SK-N-SH (cell line): Measurements from ENCODE around the gene HPX. TPM values are rescaled to one million over a fixed set of nuclear protein-coding genes. Genes with fewer than 3 reads are reported as not detected.

Source experiments
- CTCF ChIA-PET: fragments of 300-600, 350-600 bp; formaldehyde crosslinking; extraction: SDS; loops from one replicate; lab custom pipeline; 2021; lab: Yijun Ruan, JAX
- POLR2A ChIA-PET: fragments of 350-600 bp; sonication (Branson Sonifier 250); formaldehyde crosslinking; extraction: SDS; loops from one replicate; lab custom pipeline; 2020; ENCODE audit warnings: antibody characterized with exemption, inconsistent platforms; lab: Yijun Ruan, JAX
- DNase-seq: peaks from one replicate; pipeline ENCODE4 v3.0.0; 2012
- H2AFZ ChIP-seq: fragments of 200-600 bp; sonication (generic); 2 replicates; pipeline ENCODE4 v1.8.1; 2016; ENCODE audit warnings: antibody characterized with exemption, mild to moderate bottlenecking, low read depth
- H3F3A ChIP-seq: fragments of 200-600 bp; sonication (generic); replicated peaks from 2 replicates; pipeline ENCODE3; 2016; ENCODE audit warnings: antibody characterized with exemption, mild to moderate bottlenecking; ENCODE audit not compliant: insufficient read depth
- H3K27ac ChIP-seq, 2 experiments: fragments of 200-500 bp in 1 of 2; fragments of 200-600 bp in 1 of 2; sonication (Bioruptor generic) in 1 of 2; sonication (generic), shearing (Covaris generic) in 1 of 2; 2 replicates each; pipeline versions ENCODE4 v1.5.1 to v1.6.1; 2014 to 2016; ENCODE audit warnings: low read depth in 2 of 2, inconsistent platforms in 1 of 2, low read length in 1 of 2, mild to moderate bottlenecking in 1 of 2, mixed read lengths in 1 of 2
- H3K27me3 ChIP-seq: fragments of 200-600 bp; sonication (generic), shearing (Covaris generic); 2 replicates; pipeline ENCODE4 v1.6.1; 2016; ENCODE audit warnings: mixed run types; ENCODE audit not compliant: insufficient read depth
- H3K36me3 ChIP-seq, 2 experiments: fragments of 200-500 bp in 1 of 2; fragments of 200-600 bp in 1 of 2; sonication (Bioruptor generic) in 1 of 2; sonication (generic) in 1 of 2; replicated peaks in 1 of 2; 2 replicates each; pipeline versions ENCODE3 to v1.5.1; 2014 to 2016; ENCODE audit warnings: low read length in 1 of 2, mild to moderate bottlenecking in 1 of 2; ENCODE audit not compliant: insufficient read depth in 2 of 2, control insufficient read depth in 1 of 2
- H3K4me1 ChIP-seq, 2 experiments: fragments of 200-500 bp in 1 of 2; fragments of 200-600 bp in 1 of 2; sonication (Bioruptor generic) in 1 of 2; sonication (generic), shearing (Covaris generic) in 1 of 2; 2 replicates each; pipeline versions ENCODE4 v1.5.1 to v1.6.1; 2014 to 2016; ENCODE audit warnings: low read depth in 1 of 2, low read length in 1 of 2, mixed run types in 1 of 2; ENCODE audit not compliant: insufficient read depth in 2 of 2, control insufficient read depth in 1 of 2
- H3K4me2 ChIP-seq: fragments of 200-600 bp; sonication (generic), shearing (Covaris generic); 2 replicates; pipeline ENCODE4 v1.6.1; 2017; ENCODE audit warnings: mixed run types
- H3K4me3 ChIP-seq, 2 experiments: fragments of 200-500 bp in 1 of 2; fragments of 200-600 bp in 1 of 2; sonication (Bioruptor generic) in 1 of 2; sonication (generic), shearing (Covaris generic) in 1 of 2; 2 replicates each; pipeline versions ENCODE4 v1.5.1 to v1.8.1; 2014 to 2016; ENCODE audit warnings: low read depth in 2 of 2, inconsistent platforms in 1 of 2, low read length in 1 of 2, mild to moderate bottlenecking in 1 of 2, mixed read lengths in 1 of 2, moderate library complexity in 1 of 2
- H3K79me2 ChIP-seq: fragments of 200-600 bp; sonication (generic); 2 replicates; pipeline ENCODE4 v1.8.1; 2017; ENCODE audit warnings: mild to moderate bottlenecking; ENCODE audit not compliant: insufficient read depth
- H3K9ac ChIP-seq: fragments of 200-600 bp; sonication (generic); 2 replicates; pipeline ENCODE4 v1.6.1; 2017; ENCODE audit warnings: mixed run types
- H3K9me2 ChIP-seq: fragments of 200-600 bp; sonication (generic); 2 replicates; pipeline ENCODE4 v1.6.1; 2017; ENCODE audit warnings: mixed run types
- H3K9me3 ChIP-seq: fragments of 200-600 bp; sonication (generic); 2 replicates; pipeline ENCODE4 v1.6.1; 2017; ENCODE audit warnings: mixed run types, mild to moderate bottlenecking, moderate library complexity
- H4K20me1 ChIP-seq: fragments of 200-600 bp; sonication (generic); 2 replicates; pipeline ENCODE4 v1.6.1; 2017; ENCODE audit warnings: mild to moderate bottlenecking, mixed run types; ENCODE audit not compliant: insufficient read depth
- FOXM1 ChIP-seq: IDR thresholded peaks from 2 replicates; pipeline ENCODE4 v1.4.0; 2012; ENCODE audit warnings: low read depth, mild to moderate bottlenecking
- GABPA ChIP-seq: IDR thresholded peaks from 2 replicates; pipeline ENCODE4 v1.4.0; 2012; ENCODE audit warnings: low read depth, mild to moderate bottlenecking
- GATA2 ChIP-seq: sonication (generic); formaldehyde crosslinking; IDR thresholded peaks from 2 replicates; pipeline ENCODE4 v1.5.0; 2020; ENCODE audit warnings: mild to moderate bottlenecking, missing genetic modification reagents
- JUND ChIP-seq: IDR thresholded peaks from 2 replicates; pipeline ENCODE4 v1.4.0; 2012
- MXI1 ChIP-seq: IDR thresholded peaks from 2 replicates; pipeline ENCODE4 v1.6.1; 2012; ENCODE audit warnings: mild to moderate bottlenecking, low read depth, low read length, improper control_type of control experiment
- RAD21 ChIP-seq: IDR thresholded peaks from 2 replicates; pipeline ENCODE4 v1.6.1; 2012; ENCODE audit warnings: mild to moderate bottlenecking, low read length
- RCOR1 ChIP-seq: fragments of 150-350 bp; IDR thresholded peaks from 2 replicates; pipeline ENCODE4 v1.6.1; 2017; ENCODE audit warnings: antibody characterized with exemption, low read length
- RFX5 ChIP-seq: IDR thresholded peaks from 2 replicates; pipeline ENCODE4 v1.6.1; 2012; ENCODE audit warnings: mild to moderate bottlenecking, improper control_type of control experiment, low read length
- TAF1 ChIP-seq: IDR thresholded peaks from 2 replicates; pipeline ENCODE4 v1.6.1; 2012; ENCODE audit warnings: low read depth, mild to moderate bottlenecking, low read length, moderate library complexity, borderline replicate concordance
- YY1 ChIP-seq: IDR thresholded peaks from 2 replicates; pipeline ENCODE4 v1.4.0; 2012; ENCODE audit warnings: low read depth, mild to moderate bottlenecking
- WGBS: methylation state at CpG from one replicate; pipeline ENCODE4 v1.1.6; 2017; ENCODE audit warnings: low lambda C conversion rate; 5-methylcytosine and 5-hydroxymethylcytosine counted together
- polyA plus RNA-seq, 3 experiments: library from polyadenylated mRNA; depleted of rRNA; stranded (reverse); fragments of >200 nt; gene quantifications; 2 replicates each; pipeline ENCODE4 v1.2.3, GENCODE V29; 2012
- TF ChIP-seq, protein P1 (sequence below): IDR thresholded peaks from 2 replicates; pipeline ENCODE4 v1.4.0; 2012; ENCODE audit warnings: low read depth
- TF ChIP-seq, protein P2 (sequence below): IDR thresholded peaks from 2 replicates; pipeline ENCODE4 v1.4.0; 2012; ENCODE audit warnings: low read depth, borderline replicate concordance
- TF ChIP-seq, protein P3 (sequence below): fragments of 200-600 bp; sonication (generic); IDR thresholded peaks from 2 replicates; pipeline ENCODE4 v1.6.1; 2017; ENCODE audit warnings: antibody characterized with exemption, mild to moderate bottlenecking, moderate library complexity
- TF ChIP-seq, protein P4 (sequence below): IDR thresholded peaks from 2 replicates; pipeline ENCODE4 v1.4.0; 2012; ENCODE audit warnings: low read depth, borderline replicate concordance

The HPX gene
- polyA plus RNA-seq, 1 of the 3 experiments (the other 2 are of a cell fraction), result 1.8 TPM

DNA sequence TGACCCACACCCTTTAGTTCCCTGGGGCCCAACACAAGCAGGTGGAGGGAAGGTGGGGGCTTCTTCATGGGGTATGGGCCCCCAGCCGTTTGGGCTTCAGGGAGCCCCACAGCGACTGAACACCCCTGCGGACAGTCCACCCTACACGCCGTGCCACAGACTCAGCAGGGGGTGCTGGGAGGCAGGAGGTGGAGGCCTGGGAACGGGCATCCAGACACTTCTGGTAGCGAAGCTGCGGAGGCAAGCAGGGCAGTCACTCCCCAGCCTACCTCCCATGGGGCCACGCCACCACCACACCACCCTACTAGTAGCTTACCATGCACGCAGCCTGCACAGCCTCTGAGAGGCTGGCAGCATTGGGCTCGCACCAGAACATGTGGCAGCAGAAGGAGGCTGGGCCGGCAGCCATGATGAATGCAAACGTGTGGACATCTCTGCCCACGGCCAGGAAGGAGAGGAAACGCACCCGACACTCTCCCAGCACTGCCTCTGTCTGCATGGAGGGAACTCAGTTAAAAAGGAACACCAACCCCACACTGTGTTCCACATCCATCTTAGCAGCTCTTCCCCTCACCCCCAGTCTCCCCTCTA, 45.2 kb downstream of the HPX start:
- no peaks in the 10 kb centered on the region for H3F3A ChIP-seq
- peaks cover 7 to 11% of the 10 kb centered on the region in 2 experiments; a peak in 2 of 4 replicates for H3K4me1 ChIP-seq
- H3K4me3 ChIP-seq, result no peak overlapping the region
- no peak overlapping the region for H3K9ac ChIP-seq
- 0 out of 2 replicates have a peak, but pooled peaks cover 8% of the 10 kb centered on the region for H3K79me2 ChIP-seq
- ChIA-PET CTCF (interaction anchor here (1.0 to 4.2 kb wide), 3 partner anchors 16 to 48 kb away, joined by 5 to 33 read pairs (median 9); partner anchors contain the start of gene APBB1), POLR2A (interaction anchor here (1.9 kb wide), 1 partner anchor 23 kb away, joined by 5 read pairs; the partner anchor contains the start of gene APBB1)
- H3K9me3 ChIP-seq, result no peaks in the 10 kb centered on the region
- DNase-seq, result no peak
- no peaks in the 10 kb centered on the region for H4K20me1 ChIP-seq
- TF ChIP-seq TAF1 (no peak), MXI1 (no peak), GABPA (no peak), FOXM1 (no peak), JUND (no peak), YY1 (no peak), RAD21 (no peak), RFX5 (no peak), GATA2 (CRISPR knock-in tag) (no peak), RCOR1 (no peak)
- TF ChIP-seq, protein P1, sequence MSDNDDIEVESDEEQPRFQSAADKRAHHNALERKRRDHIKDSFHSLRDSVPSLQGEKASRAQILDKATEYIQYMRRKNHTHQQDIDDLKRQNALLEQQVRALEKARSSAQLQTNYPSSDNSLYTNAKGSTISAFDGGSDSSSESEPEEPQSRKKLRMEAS, result no peak
- TF ChIP-seq, protein P2, sequence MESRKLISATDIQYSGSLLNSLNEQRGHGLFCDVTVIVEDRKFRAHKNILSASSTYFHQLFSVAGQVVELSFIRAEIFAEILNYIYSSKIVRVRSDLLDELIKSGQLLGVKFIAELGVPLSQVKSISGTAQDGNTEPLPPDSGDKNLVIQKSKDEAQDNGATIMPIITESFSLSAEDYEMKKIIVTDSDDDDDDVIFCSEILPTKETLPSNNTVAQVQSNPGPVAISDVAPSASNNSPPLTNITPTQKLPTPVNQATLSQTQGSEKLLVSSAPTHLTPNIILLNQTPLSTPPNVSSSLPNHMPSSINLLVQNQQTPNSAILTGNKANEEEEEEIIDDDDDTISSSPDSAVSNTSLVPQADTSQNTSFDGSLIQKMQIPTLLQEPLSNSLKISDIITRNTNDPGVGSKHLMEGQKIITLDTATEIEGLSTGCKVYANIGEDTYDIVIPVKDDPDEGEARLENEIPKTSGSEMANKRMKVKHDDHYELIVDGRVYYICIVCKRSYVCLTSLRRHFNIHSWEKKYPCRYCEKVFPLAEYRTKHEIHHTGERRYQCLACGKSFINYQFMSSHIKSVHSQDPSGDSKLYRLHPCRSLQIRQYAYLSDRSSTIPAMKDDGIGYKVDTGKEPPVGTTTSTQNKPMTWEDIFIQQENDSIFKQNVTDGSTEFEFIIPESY, result no peak
- TF ChIP-seq, protein P3, sequence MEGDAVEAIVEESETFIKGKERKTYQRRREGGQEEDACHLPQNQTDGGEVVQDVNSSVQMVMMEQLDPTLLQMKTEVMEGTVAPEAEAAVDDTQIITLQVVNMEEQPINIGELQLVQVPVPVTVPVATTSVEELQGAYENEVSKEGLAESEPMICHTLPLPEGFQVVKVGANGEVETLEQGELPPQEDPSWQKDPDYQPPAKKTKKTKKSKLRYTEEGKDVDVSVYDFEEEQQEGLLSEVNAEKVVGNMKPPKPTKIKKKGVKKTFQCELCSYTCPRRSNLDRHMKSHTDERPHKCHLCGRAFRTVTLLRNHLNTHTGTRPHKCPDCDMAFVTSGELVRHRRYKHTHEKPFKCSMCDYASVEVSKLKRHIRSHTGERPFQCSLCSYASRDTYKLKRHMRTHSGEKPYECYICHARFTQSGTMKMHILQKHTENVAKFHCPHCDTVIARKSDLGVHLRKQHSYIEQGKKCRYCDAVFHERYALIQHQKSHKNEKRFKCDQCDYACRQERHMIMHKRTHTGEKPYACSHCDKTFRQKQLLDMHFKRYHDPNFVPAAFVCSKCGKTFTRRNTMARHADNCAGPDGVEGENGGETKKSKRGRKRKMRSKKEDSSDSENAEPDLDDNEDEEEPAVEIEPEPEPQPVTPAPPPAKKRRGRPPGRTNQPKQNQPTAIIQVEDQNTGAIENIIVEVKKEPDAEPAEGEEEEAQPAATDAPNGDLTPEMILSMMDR, result no peak
- TF ChIP-seq, protein P4, sequence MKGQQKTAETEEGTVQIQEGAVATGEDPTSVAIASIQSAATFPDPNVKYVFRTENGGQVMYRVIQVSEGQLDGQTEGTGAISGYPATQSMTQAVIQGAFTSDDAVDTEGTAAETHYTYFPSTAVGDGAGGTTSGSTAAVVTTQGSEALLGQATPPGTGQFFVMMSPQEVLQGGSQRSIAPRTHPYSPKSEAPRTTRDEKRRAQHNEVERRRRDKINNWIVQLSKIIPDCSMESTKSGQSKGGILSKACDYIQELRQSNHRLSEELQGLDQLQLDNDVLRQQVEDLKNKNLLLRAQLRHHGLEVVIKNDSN, result no peak
- H3K36me3 ChIP-seq, result peaks cover 0 to 22% of the 10 kb centered on the region in 2 experiments
- no peak overlapping the region for H2AFZ ChIP-seq
- no peak overlapping the region for H3K27ac ChIP-seq
- H3K9me2 ChIP-seq, result no peaks in the 10 kb centered on the region
- WGBS, result 90% methylated on average over 5 of the region's 16 CpGs
- no peaks in the 10 kb centered on the region for H3K27me3 ChIP-seq
- no peak overlapping the region for H3K4me2 ChIP-seq
